NT2/D1 (cell line): ENCODE data around the gene OAS1.

Experiments used
- DNase-seq: peaks from one replicate; pipeline ENCODE4 v3.0.0-alpha.2; 2011; ENCODE audit warnings: low read depth, low spot score
- H3K27me3 ChIP-seq: 2 replicates; pipeline ENCODE4 v1.6.0; 2011; ENCODE audit warnings: mild to moderate bottlenecking; ENCODE audit not compliant: insufficient read length, insufficient read depth
- H3K36me3 ChIP-seq: 2 replicates; pipeline ENCODE4 v1.6.1; 2011; ENCODE audit warnings: mild to moderate bottlenecking, low read length, mixed read lengths; ENCODE audit not compliant: insufficient read depth, insufficient read length
- H3K4me1 ChIP-seq: 2 replicates; pipeline ENCODE4 v1.5.1; 2011; ENCODE audit not compliant: insufficient read depth, insufficient read length
- H3K4me3 ChIP-seq: 2 replicates; pipeline ENCODE4 v1.5.1; 2011; ENCODE audit warnings: low read depth; ENCODE audit not compliant: insufficient read length
- H3K9ac ChIP-seq: 2 replicates; pipeline ENCODE4 v1.6.0; 2011; ENCODE audit warnings: low read depth; ENCODE audit not compliant: insufficient read length
- H3K9me3 ChIP-seq: 2 replicates; pipeline ENCODE4 v1.5.1; 2011; ENCODE audit warnings: mild to moderate bottlenecking, low read length; ENCODE audit not compliant: insufficient read depth
- SUZ12 ChIP-seq: IDR thresholded peaks from 2 replicates; pipeline ENCODE4 v1.6.1; 2011; ENCODE audit not compliant: insufficient read length, insufficient read depth; ENCODE audit errors: extremely low read depth
- YY1 ChIP-seq: IDR thresholded peaks from 2 replicates; pipeline ENCODE4 v1.6.1; 2011; ENCODE audit not compliant: insufficient read length, insufficient read depth
- ZNF274 ChIP-seq: IDR thresholded peaks from 2 replicates; pipeline ENCODE4 v1.6.1; 2011; ENCODE audit warnings: mild to moderate bottlenecking, low read depth, low read length

Gene OAS1

DNA sequence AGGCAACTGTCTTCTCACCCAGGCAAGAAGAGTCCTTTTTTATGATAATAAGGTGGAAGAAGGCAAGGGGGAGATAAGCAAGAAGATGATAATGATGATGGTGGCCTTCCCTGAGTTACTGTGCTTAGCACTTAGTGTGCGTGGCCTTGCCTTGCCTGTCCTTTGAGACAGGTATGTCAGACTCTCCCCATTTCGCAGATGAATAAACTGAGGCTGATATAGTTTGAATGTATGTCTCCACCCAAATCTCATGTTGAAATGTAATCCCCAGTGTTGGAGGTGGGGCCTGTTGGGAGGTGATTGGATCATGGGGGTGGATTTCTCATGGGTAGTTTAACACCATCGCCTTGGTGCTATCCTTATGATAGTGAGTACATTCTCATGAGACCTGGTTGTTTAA lies 23.0 kb downstream of the OAS1 start:
- Histone ChIP-seq H3K36me3 (no peaks in the 10 kb centered on the region), H3K27me3 (no peaks in the 10 kb centered on the region), H3K9ac (no peak overlapping the region), H3K4me1 (peaks cover 5% of the 10 kb centered on the region), H3K4me3 (no peak overlapping the region), H3K9me3 (peaks cover 14% of the 10 kb centered on the region; the same call in 1 of the 2 replicates)
- TF ChIP-seq SUZ12: no peak
- DNase-seq: no peak

DNA sequence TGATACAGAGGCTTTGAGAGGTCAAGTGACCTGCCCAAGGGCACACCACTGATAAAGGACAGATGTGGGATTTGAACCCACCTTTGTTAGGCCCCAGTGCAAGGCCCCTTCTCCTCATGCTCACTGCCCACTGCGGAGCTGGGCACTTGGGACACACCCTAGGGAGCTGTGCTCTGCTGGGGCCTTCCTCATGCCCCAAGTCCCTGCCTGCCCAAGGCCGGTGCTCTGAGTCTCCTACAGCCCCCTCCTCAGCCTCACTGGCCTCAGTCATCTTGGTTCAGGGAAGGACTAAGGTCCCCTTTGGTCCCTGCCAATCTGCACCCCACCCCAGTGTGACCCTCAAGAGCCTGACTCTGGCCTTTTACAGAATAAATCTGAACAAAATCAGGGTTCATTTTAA lies 23.6 kb downstream of the OAS1 start:
- Histone ChIP-seq H3K36me3 (no peaks in the 10 kb centered on the region), H3K4me1 (peaks cover 5% of the 10 kb centered on the region), H3K9me3 (peaks cover 14% of the 10 kb centered on the region; the same call in 1 of the 2 replicates), H3K9ac (no peak overlapping the region), H3K4me3 (no peak overlapping the region), H3K27me3 (no peaks in the 10 kb centered on the region)
- no peak for DNase-seq
- TF ChIP-seq ZNF274 (no peak), SUZ12 (no peak), YY1 (no peak)

DNA sequence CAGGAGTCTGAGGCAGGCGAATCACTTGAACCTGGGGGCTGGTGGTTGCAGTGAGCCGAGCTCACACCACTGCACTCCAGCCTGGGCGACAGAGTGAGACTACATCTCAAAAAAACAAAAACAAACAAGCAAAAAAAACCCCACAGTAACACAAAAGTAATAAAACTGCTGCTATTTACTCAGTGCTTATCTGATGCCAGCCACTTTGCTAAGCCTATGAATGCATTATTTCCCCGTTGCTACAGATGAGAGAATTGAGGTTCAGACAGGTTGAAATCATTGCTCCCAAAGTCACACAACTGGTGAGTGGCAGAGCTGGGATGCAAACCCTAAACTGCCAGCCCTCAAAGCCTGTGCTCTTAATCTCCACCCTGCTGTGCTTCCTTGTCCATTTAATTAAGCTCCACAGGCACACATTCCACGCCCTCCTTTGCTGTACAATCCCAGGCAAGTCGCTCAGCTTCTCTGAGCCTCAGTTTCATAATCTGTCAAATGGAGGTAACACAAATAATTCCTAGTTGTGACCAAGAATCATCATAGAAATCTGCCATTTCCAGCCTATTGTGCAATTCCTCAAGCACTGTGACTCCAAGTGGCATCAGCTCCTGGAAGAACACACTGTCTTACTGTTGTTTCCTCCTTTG lies 25.8 kb downstream of the OAS1 start:
- Histone ChIP-seq H3K9me3 (peaks cover 10% of the 10 kb centered on the region; the same call in 1 of the 2 replicates), H3K4me3 (no peak overlapping the region), H3K9ac (no peak overlapping the region), H3K27me3 (peaks cover 17% of the 10 kb centered on the region), H3K36me3 (no peaks in the 10 kb centered on the region), H3K4me1 (peaks cover 5% of the 10 kb centered on the region)
- TF ChIP-seq SUZ12 (no peak), YY1 (no peak), ZNF274 (no peak)
- peak; percentile 57 for DNase-seq

DNA sequence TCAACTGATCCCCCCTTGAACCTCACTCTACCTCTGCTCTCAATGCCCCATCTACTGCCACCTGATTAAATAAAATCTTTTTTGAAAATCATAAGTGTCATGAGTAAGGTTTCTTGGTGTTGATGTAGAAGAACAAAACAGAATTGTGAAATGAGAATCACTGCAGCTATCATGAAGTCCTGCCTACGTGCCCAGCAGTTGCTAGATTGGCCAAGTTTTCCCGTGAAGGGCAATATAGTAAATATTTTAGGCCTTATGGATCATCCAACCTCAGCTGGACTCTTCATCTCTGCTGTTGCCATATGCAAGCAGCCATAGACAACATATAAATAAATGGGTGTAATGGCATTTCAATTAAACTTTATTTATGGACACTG lies 26.4 kb downstream of the OAS1 start:
- TF ChIP-seq SUZ12 (no peak), YY1 (no peak), ZNF274 (no peak)
- peaks cover 22% of the 10 kb centered on the region for H3K27me3 ChIP-seq
- H3K4me1 ChIP-seq: peaks cover 5% of the 10 kb centered on the region
- DNase-seq: no peak
- H3K4me3 ChIP-seq: no peak overlapping the region
- peaks cover 5% of the 10 kb centered on the region; the same call in 1 of the 2 replicates for H3K9me3 ChIP-seq
- H3K9ac ChIP-seq: no peak overlapping the region
- no peaks in the 10 kb centered on the region for H3K36me3 ChIP-seq

DNA sequence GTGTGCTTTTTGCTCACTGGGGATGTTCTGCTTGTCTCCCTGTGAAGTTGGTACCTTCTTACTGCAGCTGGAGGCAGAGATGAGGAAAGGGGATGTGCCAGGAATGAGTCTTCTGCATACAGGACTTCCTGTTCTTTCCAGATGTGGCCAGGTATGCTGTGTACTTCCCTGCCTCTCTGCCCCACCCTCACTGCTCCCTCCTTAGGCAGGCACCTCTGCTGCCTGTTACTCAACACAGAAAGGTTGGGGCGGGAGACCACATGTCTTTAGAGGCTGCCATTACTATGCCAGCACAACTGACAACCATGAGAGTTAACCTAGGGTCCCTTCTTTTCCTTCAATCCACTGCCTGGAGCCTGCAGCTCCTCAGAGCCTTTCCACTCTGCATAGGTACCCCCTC lies 29.5 kb downstream of the OAS1 start:
- H3K27me3 ChIP-seq: peaks cover 43% of the 10 kb centered on the region
- H3K9ac ChIP-seq: no peak overlapping the region
- peaks cover 5% of the 10 kb centered on the region for H3K4me1 ChIP-seq
- H3K4me3 ChIP-seq: no peak overlapping the region
- H3K9me3 ChIP-seq: no peaks in the 10 kb centered on the region
- TF ChIP-seq SUZ12 (no peak), ZNF274 (no peak), YY1 (no peak)
- H3K36me3 ChIP-seq: no peaks in the 10 kb centered on the region
- no peak for DNase-seq

DNA sequence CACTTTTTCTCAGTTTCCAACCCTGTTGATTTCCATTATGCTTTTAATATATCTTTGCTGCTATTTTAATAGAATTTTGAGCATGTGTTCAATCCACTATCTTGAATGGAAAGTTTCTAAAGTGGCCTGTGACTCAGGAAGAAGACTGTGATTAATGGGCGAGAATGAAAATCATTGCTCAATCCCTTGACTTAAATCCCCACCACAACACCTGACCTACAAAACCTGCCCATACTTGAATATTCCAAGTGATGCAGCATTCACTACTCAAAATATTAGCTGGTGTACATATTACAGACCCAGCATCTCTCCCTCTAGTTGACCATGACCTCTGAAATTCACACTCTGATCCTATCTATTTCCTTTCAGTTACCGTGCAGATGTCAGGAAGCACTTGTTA lies 30.2 kb downstream of the OAS1 start:
- Histone ChIP-seq H3K27me3 (peaks cover 43% of the 10 kb centered on the region), H3K9me3 (no peaks in the 10 kb centered on the region), H3K4me1 (peaks cover 5% of the 10 kb centered on the region), H3K4me3 (no peak overlapping the region), H3K9ac (no peak overlapping the region), H3K36me3 (no peaks in the 10 kb centered on the region)
- DNase-seq: no peak
- TF ChIP-seq YY1 (no peak), SUZ12 (no peak), ZNF274 (no peak)

DNA sequence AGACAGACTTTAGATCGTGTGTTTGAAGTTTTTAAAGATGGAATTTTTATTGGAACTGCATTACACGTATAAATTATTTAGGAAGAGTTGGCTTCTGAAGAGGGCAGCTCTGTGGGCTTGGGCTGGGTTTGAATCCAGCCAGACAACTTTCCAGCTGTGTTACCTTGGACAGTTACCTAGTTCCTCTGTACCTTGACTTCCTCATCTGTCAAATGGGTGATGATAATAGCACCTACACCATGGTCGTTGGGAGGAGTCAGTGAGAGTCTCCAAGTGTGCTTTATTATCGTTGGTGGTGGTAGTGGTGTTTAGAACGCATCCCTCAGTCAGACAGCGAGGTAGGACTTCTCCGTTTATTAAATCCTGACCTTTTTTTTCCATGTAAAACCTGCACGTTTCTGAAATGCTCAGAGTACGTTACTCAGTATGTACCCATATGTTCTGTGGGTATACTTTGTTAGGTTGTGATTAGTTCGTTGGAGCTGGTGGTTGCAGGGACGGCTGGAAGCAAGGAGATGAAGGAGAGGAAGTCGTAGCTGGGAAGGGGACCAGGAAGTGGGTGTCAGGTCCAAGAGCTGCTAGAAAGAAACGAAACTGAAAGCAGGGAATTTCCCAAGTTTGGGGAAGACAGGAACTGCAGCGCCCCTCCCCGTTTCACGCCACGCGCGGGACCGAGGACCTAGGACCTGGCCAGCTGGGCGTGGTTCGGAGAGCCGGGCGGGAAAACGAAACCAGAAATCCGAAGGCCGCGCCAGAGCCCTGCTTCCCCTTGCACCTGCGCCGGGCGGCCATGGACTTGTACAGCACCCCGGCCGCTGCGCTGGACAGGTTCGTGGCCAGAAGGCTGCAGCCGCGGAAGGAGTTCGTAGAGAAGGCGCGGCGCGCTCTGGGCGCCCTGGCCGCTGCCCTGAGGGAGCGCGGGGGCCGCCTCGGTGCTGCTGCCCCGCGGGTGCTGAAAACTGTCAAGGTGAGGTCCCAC lies 31.3 kb downstream of the OAS1 start, which contains the start of gene OAS3:
Gene OAS3 (plus strand): TSS at position 734 of the 979 bp plus-strand sequence. CDS start 57 bp downstream, at position 791.
- no peak for TF ChIP-seq ZNF274
- TF ChIP-seq SUZ12: no peak
- no peak for TF ChIP-seq YY1
- Histone ChIP-seq H3K9me3 (no peaks in the 10 kb centered on the region), H3K4me1 (no peaks in the 10 kb centered on the region), H3K27me3 (peaks cover 43% of the 10 kb centered on the region), H3K36me3 (no peaks in the 10 kb centered on the region), H3K9ac (peak within 1 kb of the TSS; percentile 74), H3K4me3 (peak within 1 kb of the TSS; percentile 45)
- no peak for DNase-seq
